GM19438 (cell line): ENCODE results near the gene ARL2BP.
"Not testable (repeated sequence)": the region's sequence is repeated elsewhere in the genome, so short reads cannot be mapped to it uniquely, and the experiment has no call there.

Experiments
- ATAC-seq: cut with Tn5 transposase; IDR thresholded peaks from one replicate; pipeline ENCODE4 v1.9.1; 2021; ENCODE audit warnings: low read depth; ENCODE audit not compliant: unreplicated experiment

ARL2BP gene

GRCh38 chr16:57262841-57263540 is 17.9 kb downstream of the ARL2BP start:
- ATAC-seq, result no peak

- no peak for ATAC-seq
These were observed 18.7 kb downstream of the ARL2BP start for GRCh38 chr16:57263541-57264351.

- no peak for ATAC-seq
These were observed 19.3 kb downstream of the ARL2BP start for GRCh38 chr16:57264381-57264780.

GRCh38 chr16:57264950-57265371 is 19.9 kb downstream of the ARL2BP start:
- ATAC-seq, result no peak

DNA sequence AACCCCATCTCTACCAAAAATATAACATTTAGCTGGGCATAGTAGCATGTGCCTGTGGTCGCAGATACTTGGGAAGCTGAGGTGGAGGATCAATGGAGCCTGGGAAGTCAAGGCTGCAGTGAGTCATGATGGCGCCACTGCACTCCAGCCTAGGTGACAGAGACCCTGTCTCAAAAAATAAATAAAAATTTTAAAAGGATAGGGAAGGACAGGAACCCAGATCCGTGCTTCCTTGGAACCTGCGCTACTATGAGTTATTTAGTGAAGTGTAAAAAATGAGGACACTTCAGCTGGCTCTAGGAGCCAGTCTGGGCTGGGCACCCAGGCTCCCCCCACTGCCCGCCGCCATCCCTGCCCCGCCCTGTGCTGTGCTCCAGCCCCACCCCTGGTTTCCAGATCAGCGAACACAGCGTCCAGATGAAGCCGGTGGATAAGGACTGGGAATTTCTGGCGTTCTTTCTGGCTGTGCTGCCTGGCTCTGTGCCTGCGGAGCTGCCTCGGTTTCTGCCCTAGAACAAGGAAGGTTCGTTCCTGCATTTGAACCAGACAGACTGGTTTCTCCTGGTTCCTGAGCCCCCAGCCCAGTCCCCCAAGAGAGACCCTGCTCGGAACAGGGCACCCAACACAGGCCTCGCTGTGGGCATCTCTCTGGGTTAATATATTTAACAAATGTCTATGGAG is 20.9 kb downstream of the ARL2BP start:
- ATAC-seq, result no peak

DNA sequence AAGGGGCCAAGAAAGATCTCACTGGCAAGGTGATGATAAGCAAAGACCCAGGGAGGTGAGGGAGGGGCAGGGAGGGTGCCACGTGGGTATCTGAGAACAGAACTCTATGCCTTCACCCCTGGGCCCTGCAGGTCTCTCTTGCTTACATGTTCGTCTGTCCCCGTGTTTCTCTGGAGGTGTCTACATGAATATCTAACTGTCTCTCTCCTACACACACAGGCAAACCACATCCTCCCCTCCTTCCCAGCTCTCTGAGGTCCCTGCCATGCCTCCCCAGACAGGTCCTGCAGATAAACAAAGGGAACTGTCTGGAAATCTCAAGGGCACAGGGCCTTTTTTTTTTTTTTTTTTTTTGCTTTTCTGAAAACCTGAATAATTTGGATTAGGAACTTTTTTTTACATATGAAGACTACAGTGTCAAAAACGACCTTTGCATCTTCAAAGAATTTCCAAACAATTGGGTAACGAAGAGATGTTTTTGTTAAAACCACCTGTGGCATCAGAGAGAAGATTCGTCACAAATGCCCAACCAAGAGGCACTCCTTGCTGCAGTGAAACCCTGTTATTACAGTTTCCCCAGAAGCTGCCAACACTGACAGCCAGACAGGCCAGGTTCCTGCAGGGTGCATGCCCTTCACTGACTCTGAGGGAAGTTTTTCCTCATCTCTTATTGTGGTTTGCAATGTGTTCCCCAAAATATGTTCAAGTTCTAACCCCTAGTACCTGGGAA is 21.6 kb downstream of the ARL2BP start:
- no peak for ATAC-seq

GRCh38 chr16:57267343-57267742 is 22.3 kb downstream of the ARL2BP start:
- ATAC-seq, result not testable (repeated sequence)

DNA sequence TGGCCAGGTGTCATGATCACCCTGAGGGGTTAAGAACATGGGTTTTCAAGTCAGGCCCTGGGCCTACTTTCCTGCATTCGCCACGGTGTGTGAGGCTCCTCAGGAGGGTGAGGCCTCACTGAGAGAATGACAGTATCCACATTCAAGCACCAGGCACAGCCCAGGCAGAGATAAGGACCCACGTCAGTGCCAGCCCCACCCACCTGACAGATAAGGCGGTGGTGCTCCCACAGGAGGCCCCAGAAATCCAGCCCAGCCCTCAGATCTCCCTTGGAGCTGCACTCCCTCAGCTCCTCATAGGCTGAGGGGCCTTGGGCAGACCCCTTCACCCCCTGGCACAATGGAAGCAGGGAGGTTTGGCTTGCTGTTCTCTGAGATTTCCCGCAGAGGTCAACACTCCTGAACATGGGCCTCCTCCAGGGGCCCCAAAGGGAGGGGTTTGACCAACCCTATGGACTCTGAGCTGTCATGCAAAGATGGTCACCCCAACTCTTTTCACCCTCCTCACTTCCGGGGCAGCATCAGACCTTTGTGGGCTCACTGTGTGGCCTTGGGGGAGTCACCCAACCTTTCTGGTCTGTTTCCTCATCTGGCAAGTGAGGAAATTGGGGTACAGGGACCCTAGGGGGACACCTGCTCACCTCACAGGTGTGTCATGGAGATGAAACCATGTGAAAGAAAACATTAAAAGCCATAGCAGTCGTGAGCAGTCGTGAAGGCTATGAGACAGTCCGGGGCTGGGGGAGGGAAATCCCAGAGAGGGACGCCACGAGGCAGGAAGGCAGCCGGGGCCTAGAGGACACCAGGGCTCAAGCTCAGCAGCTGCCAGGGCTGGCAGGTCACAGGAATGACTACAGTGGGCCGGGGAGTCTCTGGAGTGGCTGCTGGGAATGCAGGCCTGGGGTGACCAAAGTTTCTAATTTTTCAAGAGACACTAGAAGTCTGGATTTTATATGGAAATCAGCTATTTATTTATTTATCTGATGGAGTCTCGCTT is 24.0 kb downstream of the ARL2BP start:
- no peak for ATAC-seq

- ATAC-seq, result no peak
These were observed 25.4 kb downstream of the ARL2BP start for GRCh38 chr16:57270221-57271062.

DNA sequence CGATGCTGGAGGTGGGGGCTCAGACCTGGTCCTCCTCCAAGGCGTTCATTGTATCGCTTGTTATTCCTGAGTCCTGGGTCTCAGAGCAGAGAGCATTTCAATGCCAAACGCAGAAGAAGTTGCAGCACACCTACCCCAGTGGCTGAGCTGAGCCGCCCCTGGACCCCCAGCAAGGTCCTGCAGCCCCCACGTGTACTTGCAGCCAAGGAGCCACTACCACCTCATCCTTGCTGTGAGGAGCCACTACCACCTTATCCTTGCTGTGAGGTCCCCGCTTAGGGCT is 25.9 kb downstream of the ARL2BP start:
- ATAC-seq, result no peak

- no peak for ATAC-seq
These were observed 26.9 kb downstream of the ARL2BP start for GRCh38 chr16:57271867-57272495.

- ATAC-seq, result no peak
These were observed 28.3 kb downstream of the ARL2BP start for GRCh38 chr16:57273359-57273758.

GRCh38 chr16:57273826-57274225 is 28.8 kb downstream of the ARL2BP start:
- no peak for ATAC-seq

- ATAC-seq, result not testable (repeated sequence)
These were observed 30.9 kb downstream of the ARL2BP start for GRCh38 chr16:57275946-57276345.

GRCh38 chr16:57276596-57276995 is 31.5 kb downstream of the ARL2BP start:
- ATAC-seq, result no peak

- ATAC-seq, result no peak
These were observed 32.5 kb downstream of the ARL2BP start for GRCh38 chr16:57277586-57277985.

- ATAC-seq, result no peak
These were observed 33.4 kb downstream of the ARL2BP start for GRCh38 chr16:57278494-57278893.
